Myometrial cell (primary cell): ENCODE results near the gene TTC8. TPM values are rescaled to one million over a fixed set of nuclear protein-coding genes. Genes with fewer than 3 reads are reported as not detected.

ENCODE experiments used
- total RNA-seq: library from RNA; depleted of rRNA; stranded (reverse); fragments of >200 nt; gene quantifications from 2 replicates; pipeline ENCODE4 v1.2.3, GENCODE V29; 2015

The TTC8 gene
- 31.5 and 37.2 TPM in 2 replicates for total RNA-seq

DNA sequence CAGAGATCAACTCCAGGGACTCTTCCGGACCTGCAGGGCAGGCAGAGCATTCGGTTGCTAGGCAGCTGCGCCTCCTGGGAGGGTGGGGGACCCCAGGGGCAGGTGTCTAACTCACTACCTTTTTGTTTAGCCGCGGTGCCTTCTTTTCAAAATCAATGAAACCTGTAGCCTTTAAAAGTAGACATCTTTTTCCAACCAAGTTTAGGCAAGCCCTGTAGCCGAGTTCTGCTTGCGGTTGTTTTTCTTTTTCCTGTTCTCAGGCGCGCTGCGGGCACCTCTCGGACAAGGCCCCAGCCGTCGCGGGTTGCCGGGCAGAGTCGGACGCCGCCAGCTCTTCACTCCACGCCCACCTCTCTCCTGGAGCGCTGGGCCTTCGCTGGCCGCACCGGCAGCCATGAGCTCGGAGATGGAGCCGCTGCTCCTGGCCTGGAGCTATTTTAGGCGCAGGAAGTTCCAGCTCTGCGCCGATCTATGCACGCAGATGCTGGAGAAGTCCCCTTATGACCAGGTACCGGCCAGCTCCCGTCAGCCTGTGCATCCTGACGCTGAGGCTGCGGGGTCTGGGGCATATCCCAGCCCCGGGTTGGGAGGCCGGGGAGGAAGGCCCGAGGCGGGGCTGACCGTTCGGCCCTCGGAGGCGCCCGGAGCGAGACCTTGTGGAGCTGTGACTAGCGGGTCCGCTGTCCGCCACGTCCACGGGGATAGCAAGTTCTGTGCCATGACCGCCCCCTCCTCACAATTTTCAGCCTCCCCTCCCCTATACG lies at the start of gene TTC8:
Gene TTC8, plus strand, starts transcription at position 338 of the 764 bp plus-strand sequence. Its CDS starts 57 bp downstream, at position 395.

GRCh38 chr14:88792473-88793258 lies 31.8 kb upstream of the TTC8 start, which contains the start of gene EML5:
TSS of gene EML5 (minus strand) at chr14:88792953. CDS start at chr14:88792503, 450 bp downstream.

Other genes with a start within 250 kb of the TTC8 start
- under 0.01 TPM in 1 of 2 replicates, not detected in the other for gene EML5, start 31.7 kb upstream of the TTC8 start, total RNA-seq